Endodermal cell (in vitro differentiated cells): Measurements from ENCODE around the gene RPUSD2. TPM values are rescaled to one million over a fixed set of nuclear protein-coding genes. Genes with fewer than 3 reads are reported as not detected.

Experiments used
- DNase-seq: peaks from one replicate; pipeline ENCODE4 v3.0.0-alpha.2; 2017
- H3K27ac ChIP-seq: 2 replicates; pipeline ENCODE4 v1.5.1; 2013; ENCODE audit warnings: mild to moderate bottlenecking, low read depth, low read length, moderate library complexity
- H3K27me3 ChIP-seq: 2 replicates; pipeline ENCODE4 v1.6.1; 2013; ENCODE audit warnings: mild to moderate bottlenecking, low read length, moderate library complexity; ENCODE audit not compliant: insufficient read depth, control insufficient read depth, poor library complexity, severe bottlenecking
- H3K36me3 ChIP-seq: 2 replicates; pipeline ENCODE4 v1.7.0; 2013; ENCODE audit warnings: mild to moderate bottlenecking, low read length, moderate library complexity; ENCODE audit not compliant: control insufficient read depth, insufficient read depth
- H3K4me1 ChIP-seq: one replicate; pipeline ENCODE4 v1.7.0; 2013; ENCODE audit warnings: low read length; ENCODE audit not compliant: control insufficient read depth, insufficient read depth
- H3K4me3 ChIP-seq: 2 replicates; pipeline ENCODE4 v1.5.1; 2013; ENCODE audit warnings: mild to moderate bottlenecking, low read length, moderate library complexity
- H3K9ac ChIP-seq: 2 replicates; pipeline ENCODE4 v1.6.1; 2013; ENCODE audit warnings: mild to moderate bottlenecking, low read length, moderate library complexity; ENCODE audit not compliant: poor library complexity, severe bottlenecking; ENCODE audit errors: extremely low read depth
- H3K9me3 ChIP-seq: 2 replicates; pipeline ENCODE4 v1.6.1; 2013; ENCODE audit warnings: mild to moderate bottlenecking, low read length, moderate library complexity; ENCODE audit not compliant: control insufficient read depth
- H3K27ac Mint-ChIP-seq: 2 replicates; pipeline ENCODE4 v1.8.0; 2020; ENCODE audit warnings: mixed read lengths
- H3K27me3 Mint-ChIP-seq: 2 replicates; pipeline ENCODE4 v1.8.0; 2021; ENCODE audit warnings: mild to moderate bottlenecking, mixed read lengths; ENCODE audit not compliant: insufficient read depth
- H3K36me3 Mint-ChIP-seq: 2 replicates; pipeline ENCODE4 v1.8.0; 2020; ENCODE audit warnings: low read depth, mixed read lengths
- H3K4me1 Mint-ChIP-seq: 2 replicates; pipeline ENCODE4 v1.8.0; 2020; ENCODE audit warnings: mixed read lengths
- H3K4me3 Mint-ChIP-seq: 2 replicates; pipeline ENCODE4 v1.8.0; 2020; ENCODE audit warnings: mild to moderate bottlenecking, moderate library complexity, mixed read lengths
- H3K9me3 Mint-ChIP-seq: 2 replicates; pipeline ENCODE4 v1.8.0; 2020; ENCODE audit warnings: mild to moderate bottlenecking, mixed read lengths
- WGBS, 2 experiments: methylation state at CpG; one replicate each; pipeline versions ENCODE4 v1.1.5 to v1.1.7; 2013; ENCODE audit warnings: missing lambda C conversion rate in 2 of 2, mixed read lengths in 1 of 2; ENCODE audit not compliant: insufficient coverage in 1 of 2, insufficient read length in 1 of 2; 5-methylcytosine and 5-hydroxymethylcytosine counted together
- total RNA-seq, 2 donors: library from RNA; stranded (reverse); fragmentation: NEBNext Ultra II Directional in 1 of 2; extraction: Animal tissue kit (Norgen Biotek cat#: 25700) in 1 of 2; gene quantifications; 2 replicates in 1 of 2; 3 replicates in 1 of 2; pipeline ENCODE4 v1.2.1, GENCODE V29; 2021
- TF ChIP-seq, protein P1 (sequence below): fragments of 200-600 bp; sonication (generic); conservative IDR thresholded peaks from 2 replicates; pipeline ENCODE4 v1.5.0; 2021; ENCODE audit warnings: antibody characterized with exemption, mild to moderate bottlenecking

RPUSD2 gene
- total RNA-seq, 2 donors from 2014 or later: 16.5 to 20.5 TPM

GRCh38 chr15:40593588-40594428 is 24.7 kb downstream of the RPUSD2 start, which contains the start of gene KNL1:
TSS of gene KNL1 (plus strand) at chr15:40594249. CDS start at chr15:40602932, 8,683 bp downstream.
- peak within 1 kb of the TSS; percentile 97 for H3K4me3 ChIP-seq
- peaks cover 2% of the 10 kb centered on the region for H3K4me1 ChIP-seq
- peak within 1 kb of the TSS; percentile 97 for H3K9ac ChIP-seq
- Mint-ChIP-seq H3K4me3 (peak within 1 kb of the TSS; percentile 87), H3K4me1 (peaks cover 15% of the 10 kb centered on the region), H3K36me3 (no peaks in the 10 kb centered on the region), H3K27me3 (peaks cover 3% of the 10 kb centered on the region), H3K9me3 (no peaks in the 10 kb centered on the region), H3K27ac (peak within 1 kb of the TSS; percentile 100)
- WGBS, 2 experiments: 1 to 3% methylated on average over 30 to 41 of the region's 41 CpGs
- peak within 1 kb of the TSS; percentile 96 for H3K27ac ChIP-seq
- peaks cover 4% of the 10 kb centered on the region for H3K27me3 ChIP-seq
- DNase-seq: peak; percentile 98
- TF ChIP-seq, protein P1, sequence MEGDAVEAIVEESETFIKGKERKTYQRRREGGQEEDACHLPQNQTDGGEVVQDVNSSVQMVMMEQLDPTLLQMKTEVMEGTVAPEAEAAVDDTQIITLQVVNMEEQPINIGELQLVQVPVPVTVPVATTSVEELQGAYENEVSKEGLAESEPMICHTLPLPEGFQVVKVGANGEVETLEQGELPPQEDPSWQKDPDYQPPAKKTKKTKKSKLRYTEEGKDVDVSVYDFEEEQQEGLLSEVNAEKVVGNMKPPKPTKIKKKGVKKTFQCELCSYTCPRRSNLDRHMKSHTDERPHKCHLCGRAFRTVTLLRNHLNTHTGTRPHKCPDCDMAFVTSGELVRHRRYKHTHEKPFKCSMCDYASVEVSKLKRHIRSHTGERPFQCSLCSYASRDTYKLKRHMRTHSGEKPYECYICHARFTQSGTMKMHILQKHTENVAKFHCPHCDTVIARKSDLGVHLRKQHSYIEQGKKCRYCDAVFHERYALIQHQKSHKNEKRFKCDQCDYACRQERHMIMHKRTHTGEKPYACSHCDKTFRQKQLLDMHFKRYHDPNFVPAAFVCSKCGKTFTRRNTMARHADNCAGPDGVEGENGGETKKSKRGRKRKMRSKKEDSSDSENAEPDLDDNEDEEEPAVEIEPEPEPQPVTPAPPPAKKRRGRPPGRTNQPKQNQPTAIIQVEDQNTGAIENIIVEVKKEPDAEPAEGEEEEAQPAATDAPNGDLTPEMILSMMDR: no peak
- H3K36me3 ChIP-seq: no peaks in the 10 kb centered on the region
- no peaks in the 10 kb centered on the region for H3K9me3 ChIP-seq

DNA sequence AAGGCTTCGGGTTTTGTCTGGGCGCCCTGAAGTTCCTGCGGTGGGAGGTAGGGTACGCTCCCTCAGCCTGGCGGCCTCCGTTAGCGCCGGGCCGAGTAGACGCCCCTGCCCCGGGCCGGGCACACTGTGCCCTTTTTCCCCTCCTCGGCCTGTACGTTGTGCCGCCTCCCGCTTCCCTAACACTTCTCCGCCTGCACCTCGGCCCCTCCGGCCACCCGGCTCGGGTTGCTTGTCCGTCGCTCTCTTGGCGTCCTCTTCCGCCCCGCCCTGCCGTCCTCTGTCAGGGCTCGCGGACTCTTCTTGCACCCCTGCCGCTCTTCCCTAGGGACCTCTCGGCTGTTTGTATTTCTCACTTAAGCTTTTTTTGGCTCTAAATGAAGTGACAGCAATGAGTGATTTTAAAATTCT is 25.3 kb downstream of the RPUSD2 start:
- Histone ChIP-seq H3K27me3 (no peaks in the 10 kb centered on the region), H3K9ac (peak overlapping the region; percentile 97)
- no peak for DNase-seq

GRCh38 chr15:40595219-40595618 is 26.1 kb downstream of the RPUSD2 start:
- Mint-ChIP-seq H3K4me3 (peak overlapping the region; percentile 87), H3K27ac (no peak overlapping the region)
- WGBS, 2 experiments: 55 to 56% methylated on average over 5 of the region's 5 CpGs

More for the DNA sequence above, 25.3 kb downstream of the RPUSD2 start:
- peaks cover 2% of the 10 kb centered on the region for H3K4me1 ChIP-seq
- Mint-ChIP-seq H3K27ac (peak overlapping the region; percentile 100), H3K4me1 (peaks cover 15% of the 10 kb centered on the region), H3K9me3 (no peaks in the 10 kb centered on the region), H3K4me3 (peak overlapping the region; percentile 87), H3K36me3 (no peaks in the 10 kb centered on the region), H3K27me3 (no peaks in the 10 kb centered on the region)
- no peaks in the 10 kb centered on the region for H3K36me3 ChIP-seq
- TF ChIP-seq, protein P1: peak; percentile 30
- H3K9me3 ChIP-seq: no peaks in the 10 kb centered on the region
- H3K27ac ChIP-seq: peak overlapping the region; percentile 96
- peak overlapping the region; percentile 97 for H3K4me3 ChIP-seq
- 0% methylated on average over 12 to 31 of the region's 31 CpGs for WGBS, 2 experiments

More at GRCh38 chr15:40595219-40595618, 26.1 kb downstream of the RPUSD2 start:
- TF ChIP-seq, protein P1: no peak
- H3K27me3 ChIP-seq: no peaks in the 10 kb centered on the region
- peaks cover 15% of the 10 kb centered on the region for H3K4me1 Mint-ChIP-seq
- H3K27ac ChIP-seq: no peak overlapping the region
- H3K9ac ChIP-seq: peak overlapping the region; percentile 97
- DNase-seq: no peak
- H3K9me3 ChIP-seq: no peaks in the 10 kb centered on the region
- no peaks in the 10 kb centered on the region for H3K27me3 Mint-ChIP-seq
- no peaks in the 10 kb centered on the region for H3K36me3 Mint-ChIP-seq
- peaks cover 2% of the 10 kb centered on the region for H3K4me1 ChIP-seq
- H3K4me3 ChIP-seq: peak overlapping the region; percentile 97
- no peaks in the 10 kb centered on the region for H3K36me3 ChIP-seq
- H3K9me3 Mint-ChIP-seq: no peaks in the 10 kb centered on the region
